Measurements from ENCODE around the gene FOXM1.

FOXM1 gene

DNA sequence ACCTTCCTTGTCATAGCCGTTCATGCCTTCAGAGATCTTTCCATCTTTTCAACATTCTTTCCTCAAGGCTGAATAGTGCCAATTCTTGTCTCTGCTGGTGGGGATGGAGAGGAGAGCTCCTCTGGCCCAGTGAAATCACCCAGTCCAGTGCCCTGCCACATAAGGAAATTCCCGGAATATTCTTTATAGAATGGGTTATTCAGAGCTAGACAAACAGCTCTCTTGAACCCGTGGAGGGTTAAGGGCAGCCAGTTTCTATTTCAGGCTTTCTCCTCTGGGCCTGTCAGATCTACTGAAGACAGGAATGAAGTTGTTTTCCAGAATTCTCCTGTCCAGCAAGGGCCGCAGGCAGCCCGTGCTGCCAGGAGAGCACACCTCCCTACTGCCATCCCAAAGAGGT lies 34.0 kb downstream of the FOXM1 start:
- DNase-seq (ENCODE audit: low read depth, low spot score), result no peak

DNA sequence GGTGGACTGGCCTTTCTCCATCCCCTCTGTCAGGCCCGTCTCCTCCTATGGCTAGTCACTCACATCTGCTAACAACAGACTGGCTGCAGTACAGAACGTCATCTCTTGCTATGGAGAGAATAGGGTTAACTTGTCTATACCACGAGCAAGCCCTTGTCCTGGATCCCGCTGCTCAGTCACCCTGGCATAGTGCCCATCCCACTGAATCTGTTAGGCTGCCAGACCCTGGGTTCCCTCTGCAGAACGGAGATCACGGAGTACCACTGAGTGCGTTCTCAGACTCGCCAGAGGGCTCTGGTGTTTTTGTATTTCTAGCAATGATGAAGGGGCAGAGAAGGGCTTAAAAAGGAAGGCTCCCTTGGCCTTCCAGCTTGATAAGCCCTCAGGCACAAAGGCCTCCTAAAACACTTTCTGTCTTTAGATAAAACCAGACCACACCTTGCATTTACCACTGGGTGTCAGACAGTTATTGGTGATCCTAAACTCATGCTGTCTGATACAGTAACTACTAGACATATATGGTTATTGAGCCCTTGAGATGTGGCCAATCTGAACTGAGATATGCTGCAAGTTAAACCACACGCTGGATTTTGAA lies 35.8 kb downstream of the FOXM1 start:
- no peak for DNase-seq (ENCODE audit: low read depth, low spot score)

DNA sequence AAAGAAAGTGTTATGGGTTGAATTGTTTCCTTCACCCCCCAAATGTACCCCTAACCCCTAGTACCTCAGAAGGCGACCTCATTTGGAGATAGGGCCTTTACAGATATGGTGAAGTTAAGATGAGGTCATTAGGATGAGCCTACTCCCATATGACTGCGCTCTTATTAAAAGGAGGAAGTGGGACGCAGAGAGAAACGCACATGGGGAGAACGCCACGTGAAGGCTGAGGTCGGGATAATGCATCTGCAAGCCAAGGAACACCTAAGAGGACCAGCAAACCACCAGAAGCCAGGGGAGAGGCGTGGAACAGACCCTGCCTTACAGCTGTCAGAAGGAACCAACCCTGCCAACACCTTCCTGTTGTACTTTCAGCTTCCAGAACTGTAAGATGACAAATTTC lies 40.4 kb downstream of the FOXM1 start:
- no peak for DNase-seq (ENCODE audit: low read depth, low spot score)

DNA sequence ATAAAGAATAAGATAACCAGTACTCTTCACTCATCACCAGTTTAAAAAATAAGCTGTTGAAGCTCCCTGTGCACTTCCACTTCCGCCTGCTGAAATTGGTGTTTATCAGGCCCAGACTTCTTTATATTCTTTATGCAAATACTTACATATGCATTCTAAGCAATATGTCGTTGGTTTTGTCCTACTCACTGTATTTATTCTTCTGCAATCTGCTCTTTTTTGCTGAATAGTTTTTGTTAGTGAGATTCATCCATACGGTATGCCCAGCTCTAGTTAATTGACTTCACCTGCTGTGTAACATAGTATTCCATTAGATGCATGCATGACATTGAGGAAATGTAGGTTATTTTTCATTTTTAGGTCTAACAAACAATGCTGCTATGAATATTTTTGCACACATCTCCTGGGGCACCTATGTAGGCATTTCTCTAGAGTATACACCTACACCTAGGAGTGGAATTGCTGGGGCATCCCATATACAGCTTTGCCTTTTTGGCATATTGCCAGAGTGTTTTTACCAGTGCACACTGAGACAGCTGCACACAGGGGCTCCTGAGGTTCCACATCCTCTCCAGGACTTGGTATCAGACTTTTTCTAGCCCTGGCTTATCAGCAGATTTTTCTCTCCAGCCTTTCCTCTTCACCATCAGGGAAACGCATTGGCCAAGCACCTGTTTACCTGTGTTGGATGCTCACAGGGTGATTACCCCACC lies 41.1 kb downstream of the FOXM1 start:
- DNase-seq (ENCODE audit: low read depth, low spot score), result no peak

DNA sequence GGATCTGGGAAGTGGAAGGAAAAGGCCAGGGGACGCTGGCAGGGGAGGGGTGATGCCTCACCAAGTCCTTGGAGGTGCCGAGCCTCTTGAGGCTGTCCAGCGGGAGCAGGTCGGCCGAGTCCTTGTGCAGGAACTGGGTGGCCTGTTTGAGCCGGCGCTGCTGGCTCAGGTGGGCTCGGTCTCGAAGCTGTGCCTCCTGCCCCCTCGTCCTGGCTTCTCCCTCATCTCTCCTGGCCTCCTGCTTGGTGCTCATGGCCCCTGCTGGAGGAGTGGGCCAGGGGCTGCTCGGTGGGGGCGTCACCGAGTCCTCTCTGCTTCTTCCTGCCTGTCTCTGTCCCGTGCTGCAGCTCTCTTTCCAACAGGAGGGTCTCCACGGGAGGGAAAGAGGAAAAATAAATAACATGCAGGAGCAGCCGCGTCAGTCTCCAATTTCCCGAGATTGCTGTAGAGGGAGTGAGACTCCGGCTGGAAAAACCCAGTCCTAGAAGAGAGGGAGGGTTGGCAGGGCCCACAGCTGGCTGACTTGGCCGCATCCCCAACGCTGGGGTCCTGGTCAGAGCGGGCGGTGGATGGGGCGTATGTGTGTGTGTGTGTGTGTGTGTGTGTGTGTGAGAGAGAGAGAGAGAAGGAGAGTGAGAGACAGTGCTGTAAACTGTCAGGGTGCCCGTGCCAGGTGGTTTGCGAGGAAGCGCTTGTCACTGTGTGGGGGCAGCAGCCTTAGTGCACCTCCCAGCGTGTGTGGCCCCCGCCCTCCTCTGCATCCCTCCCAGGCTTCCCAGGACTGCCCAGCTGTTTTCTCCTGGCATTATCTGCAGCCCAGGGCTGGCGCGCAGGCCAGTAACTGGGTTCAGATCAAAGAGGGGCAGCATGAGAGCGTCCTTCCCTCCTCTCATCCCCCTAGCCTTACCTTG lies 42.1 kb downstream of the FOXM1 start, which contains the start of gene NRIP2:
NRIP2 (minus strand) TSS at position 455 of the 911 bp plus-strand sequence; CDS start at position 403, 52 bp downstream.
- no peak for DNase-seq (ENCODE audit: low read depth, low spot score)

DNA sequence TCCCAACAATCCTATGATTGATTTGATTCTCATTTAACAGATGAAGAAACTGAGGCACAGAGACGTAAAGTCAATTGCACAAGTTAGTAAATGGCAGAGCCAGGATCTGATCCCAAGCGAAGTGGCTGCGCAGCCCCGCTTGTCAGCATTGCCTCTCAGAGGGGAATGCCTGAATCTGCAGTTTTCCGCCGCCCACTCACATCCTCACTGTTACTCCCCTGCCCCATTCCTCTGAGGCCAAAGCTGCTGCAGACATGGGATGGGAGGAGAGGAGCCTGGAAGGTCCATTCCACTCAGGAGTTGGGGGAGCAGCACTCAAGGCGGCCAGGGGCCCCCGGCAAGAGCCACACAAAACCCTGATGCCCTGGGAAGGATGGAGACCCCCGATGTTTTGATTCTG lies 43.2 kb downstream of the FOXM1 start:
- no peak for DNase-seq (ENCODE audit: low read depth, low spot score)

DNA sequence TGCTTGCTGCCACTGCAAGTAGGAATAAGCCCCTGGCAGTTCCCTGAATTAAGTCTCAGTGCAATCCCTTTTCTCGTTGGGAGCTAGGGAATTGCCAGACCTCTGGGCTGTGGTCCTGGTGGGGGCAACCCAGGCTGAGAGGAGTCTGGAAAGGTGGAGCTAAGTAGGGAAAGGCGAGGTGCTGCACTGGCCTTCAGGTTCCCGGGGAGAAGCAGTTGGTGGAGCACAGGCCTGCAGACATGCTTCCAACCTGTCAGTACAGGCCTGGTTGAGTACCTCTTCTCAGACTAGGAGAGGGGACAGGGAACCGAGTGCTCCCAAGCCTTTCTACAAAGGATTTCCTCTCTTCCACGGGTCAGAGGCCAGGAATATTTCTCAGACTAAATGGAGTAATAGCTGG lies 43.6 kb downstream of the FOXM1 start:
- no peak for DNase-seq (ENCODE audit: low read depth, low spot score)

DNA sequence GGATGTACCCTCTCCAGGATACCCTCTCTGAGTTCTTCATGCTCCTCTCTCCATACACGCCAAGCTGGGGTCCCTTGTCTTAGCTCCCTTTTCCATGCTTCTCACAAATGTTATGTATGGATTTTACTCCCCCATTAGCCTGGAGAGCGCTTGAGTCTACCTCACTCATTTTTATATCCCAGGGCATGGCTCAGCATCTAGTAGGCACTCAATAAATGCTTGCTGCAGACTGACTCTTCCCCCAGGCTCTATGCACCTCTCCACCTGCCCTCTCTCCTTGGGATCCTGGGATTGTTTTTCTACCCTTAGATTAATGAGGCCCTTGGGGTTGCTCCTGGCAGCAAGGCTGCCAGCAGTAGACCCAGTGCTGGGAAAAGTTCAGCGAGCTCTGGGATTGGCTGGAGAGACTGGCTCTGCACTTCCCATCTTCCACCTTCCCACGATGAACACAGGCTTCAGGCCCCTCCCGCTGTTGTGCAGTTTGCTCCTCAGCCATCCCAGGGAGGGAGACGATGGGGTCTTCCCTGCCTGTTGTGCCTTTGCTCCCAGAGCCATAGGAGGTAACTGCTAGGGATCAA lies 44.3 kb downstream of the FOXM1 start:
- no peak for DNase-seq (ENCODE audit: low read depth, low spot score)

DNA sequence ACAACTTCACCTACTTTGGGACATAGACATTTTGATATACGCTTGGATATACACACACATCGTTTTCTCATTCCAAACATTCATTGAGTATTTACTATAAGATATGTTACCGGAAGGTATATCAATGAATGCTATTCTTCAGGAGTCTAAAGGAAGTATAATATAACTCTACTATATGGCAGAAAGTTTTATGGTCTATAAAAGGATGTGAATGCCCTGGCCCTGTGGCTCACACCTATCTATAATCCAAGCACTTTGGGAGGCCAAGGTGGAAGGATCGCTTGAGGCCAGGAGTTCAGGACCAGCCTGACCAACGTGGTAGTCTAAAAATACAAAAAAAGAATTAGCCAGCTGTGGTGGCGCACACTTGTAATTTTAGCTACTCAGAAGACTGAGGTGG lies 47.7 kb downstream of the FOXM1 start:
- DNase-seq (ENCODE audit: low read depth, low spot score), result no peak

DNA sequence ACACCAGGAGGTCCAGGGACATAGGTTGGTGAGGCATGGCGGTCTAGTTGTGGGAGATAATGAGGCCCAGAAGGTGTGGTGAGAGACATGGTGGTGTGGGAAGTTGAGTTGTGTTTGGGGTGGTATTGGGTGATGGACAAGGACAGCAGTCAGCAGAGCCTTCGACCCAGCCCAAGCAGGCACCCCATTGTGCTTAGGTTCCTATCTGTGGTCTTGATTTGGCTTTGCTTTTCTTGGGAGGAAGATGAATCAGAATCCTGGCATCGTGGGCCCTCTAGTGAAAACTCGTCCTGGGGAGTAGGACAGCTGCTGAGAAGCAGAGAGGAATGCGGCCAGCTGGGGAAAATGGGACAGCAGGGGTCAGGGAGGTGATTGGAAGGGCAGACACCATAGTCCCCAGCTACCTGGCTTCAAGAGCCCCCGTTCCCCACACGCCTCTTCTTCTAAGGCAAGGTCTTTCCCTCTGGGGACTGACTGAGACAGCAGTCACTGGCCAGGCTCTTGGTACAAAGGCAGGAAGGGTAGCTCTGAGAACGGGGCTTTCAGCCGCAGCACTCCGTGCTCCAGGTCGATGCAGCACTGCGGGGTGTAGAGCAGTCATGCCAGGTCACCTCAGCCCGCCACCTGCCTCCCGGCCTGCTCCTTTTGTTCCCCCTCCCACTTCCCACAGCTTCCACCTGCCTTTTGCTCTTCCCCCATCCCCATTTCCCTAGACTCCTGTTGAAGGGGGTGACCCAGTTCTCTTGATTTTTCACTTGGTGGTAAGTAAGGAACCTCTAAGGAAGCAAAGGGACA lies 50.1 kb downstream of the FOXM1 start:
- DNase-seq (ENCODE audit: low read depth, low spot score), result no peak

DNA sequence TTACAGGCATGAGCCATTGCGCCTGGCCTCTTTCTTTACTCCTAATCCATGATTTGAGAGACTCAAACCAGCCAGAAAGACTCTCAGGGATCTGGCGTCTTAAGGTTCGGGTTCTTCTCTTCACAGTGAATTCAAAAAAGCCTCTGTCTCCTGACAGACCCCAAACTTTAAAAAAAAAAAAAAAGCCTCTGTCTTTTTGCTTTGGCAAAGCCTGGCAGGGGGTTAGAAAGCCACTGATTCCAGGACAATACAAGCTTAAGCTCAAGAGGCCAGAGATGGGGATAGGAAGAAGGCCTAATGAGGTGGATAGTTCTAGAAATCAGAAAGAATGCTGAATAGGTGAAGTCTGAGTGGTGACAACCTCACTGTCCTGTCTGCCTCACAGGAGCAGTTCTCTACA lies 50.9 kb downstream of the FOXM1 start:
- no peak for DNase-seq (ENCODE audit: low read depth, low spot score)

DNA sequence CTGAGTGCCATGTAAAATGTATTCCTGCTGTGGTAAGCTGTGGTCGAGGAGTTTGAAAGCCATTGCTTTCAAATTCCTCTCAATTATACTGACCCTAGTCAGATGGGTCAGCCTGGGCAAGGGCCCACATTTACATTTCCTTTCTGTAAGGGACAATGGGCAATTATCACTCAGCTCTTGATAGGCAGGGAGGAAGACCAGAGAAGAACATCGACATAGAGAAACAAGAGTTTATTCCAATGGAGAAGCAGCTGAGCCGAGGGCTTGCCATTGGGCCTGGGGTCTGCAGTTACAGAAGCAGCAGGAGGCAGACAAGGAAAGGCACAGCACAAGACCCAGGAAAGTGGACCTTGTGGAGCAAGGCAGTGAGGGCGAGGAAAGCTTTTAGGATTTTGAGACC lies 51.8 kb downstream of the FOXM1 start:
- DNase-seq (ENCODE audit: low read depth, low spot score), result no peak

DNA sequence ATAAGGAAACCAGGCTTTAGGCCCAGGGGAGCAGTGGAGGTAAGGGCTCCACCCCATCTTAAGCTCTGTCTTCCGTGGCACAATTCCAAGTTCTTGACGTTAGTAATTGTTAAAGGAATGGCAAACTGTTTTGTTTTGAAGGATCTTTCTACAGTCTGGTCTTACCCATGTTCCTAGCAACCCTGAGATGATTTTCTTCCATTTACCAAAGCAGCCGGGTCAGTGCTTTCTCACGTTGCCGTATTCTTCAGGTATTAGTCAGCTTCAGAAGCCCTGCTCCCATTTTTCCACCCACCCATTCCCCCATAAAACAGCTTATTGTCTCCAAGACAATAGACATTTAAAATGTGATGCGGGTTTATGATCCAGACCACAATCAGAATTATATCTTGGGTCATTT lies 52.4 kb downstream of the FOXM1 start:
- DNase-seq (ENCODE audit: low read depth, low spot score), result no peak

DNA sequence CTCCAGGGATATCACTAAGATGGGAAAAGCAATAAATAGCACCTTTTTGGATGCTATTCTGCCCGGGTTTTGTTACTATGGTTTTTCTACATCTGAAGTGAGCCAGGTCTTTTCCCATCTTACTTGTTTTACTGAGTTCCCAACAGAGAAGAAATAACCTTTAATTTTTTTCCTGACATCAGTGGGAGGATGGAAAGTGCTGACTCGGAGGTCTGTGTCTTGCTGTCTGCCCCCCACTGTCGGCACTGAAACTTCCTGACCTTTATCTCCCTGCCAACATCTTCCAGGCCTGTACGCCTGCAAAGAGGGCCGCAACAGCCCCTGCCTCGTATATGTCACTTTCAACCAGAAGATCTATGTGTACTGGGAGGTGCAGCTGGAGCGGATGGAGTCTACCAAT lies 53.5 kb downstream of the FOXM1 start:
- no peak for DNase-seq (ENCODE audit: low read depth, low spot score)

DNA sequence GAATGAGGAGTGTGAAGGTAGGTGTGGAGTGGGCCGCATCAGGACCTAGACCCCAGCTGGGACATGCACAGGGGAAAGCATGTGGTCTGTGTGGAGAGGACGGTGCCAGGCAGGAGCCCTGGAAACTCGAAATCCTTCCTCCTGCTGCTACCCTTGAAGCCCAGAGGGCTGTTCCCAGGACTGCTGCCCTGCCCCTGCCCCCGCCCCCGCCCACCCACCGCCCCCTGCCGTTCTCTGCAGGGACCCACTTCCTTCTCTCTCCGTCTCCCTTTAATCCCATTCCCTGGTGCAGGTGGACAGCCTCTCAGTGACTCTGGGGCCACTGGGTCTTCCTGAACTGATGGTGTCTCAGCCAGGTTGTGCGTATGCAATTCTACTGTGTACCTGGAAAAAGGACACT lies 56.5 kb downstream of the FOXM1 start:
- DNase-seq (ENCODE audit: low read depth, low spot score), result no peak

DNA sequence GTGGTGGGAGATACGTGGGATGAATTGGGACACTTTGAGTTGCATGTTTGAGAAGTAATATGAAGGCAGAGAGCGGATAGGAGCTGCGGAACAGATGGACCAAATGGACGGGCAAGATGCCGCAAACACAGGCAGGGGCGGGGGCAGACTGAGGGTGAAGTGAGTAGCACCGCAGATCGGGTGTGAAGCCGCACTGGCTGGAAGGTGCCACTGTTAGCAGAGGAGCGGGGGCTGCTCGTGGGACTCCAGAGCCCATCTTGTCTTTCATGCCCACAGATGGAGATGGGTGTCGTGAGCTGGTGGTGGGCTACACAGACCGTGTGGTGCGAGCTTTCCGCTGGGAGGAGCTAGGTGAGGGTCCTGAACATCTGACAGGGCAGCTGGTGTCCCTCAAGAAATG lies 57.2 kb downstream of the FOXM1 start:
- no peak for DNase-seq (ENCODE audit: low read depth, low spot score)

DNA sequence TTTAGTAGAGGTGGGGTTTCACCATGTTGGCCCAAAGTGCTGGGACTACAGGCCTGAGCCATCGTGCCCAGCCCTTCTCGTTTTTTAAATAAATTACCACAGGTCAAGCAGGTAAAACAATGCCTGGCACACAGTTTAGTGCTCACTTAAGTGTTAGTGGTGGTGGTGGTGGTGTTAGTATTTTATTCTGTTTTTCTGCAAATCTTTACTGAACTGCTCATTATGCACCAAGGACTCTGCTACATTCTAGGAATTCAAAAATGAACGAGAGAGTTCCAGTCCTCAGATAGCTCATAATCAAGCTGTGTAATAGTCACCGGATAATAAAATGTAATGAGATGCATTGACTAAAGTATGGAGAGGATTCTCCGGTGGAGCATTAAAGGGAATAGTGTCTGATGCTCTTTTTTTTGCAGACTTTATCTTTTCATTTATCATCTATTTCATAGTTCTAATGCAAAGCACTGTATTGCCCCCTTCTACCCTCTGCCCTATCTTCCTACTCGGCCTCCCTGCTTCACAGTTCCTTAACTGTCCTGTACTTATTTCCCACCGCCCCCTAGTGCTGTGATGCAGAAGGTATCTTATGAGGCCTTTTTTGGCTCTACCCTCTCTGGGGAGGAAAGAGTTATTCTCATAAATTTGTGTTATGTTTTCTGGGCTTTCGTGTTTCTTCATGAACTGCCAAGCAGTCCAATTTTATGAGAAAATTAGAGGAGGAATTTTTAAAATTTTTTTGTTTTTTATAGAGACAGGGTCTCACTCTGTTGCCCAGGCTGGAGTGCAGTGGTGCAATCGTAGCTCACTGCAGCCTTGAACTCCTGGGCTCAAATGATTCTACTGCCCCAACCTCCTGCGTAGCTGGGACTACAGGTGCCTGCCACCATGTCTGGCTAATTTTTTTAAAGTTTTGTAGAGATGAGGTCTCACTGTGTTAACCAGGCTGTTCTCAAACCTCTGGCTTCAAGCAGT lies 63.5 kb downstream of the FOXM1 start:
- no peak for DNase-seq (ENCODE audit: low read depth, low spot score)

DNA sequence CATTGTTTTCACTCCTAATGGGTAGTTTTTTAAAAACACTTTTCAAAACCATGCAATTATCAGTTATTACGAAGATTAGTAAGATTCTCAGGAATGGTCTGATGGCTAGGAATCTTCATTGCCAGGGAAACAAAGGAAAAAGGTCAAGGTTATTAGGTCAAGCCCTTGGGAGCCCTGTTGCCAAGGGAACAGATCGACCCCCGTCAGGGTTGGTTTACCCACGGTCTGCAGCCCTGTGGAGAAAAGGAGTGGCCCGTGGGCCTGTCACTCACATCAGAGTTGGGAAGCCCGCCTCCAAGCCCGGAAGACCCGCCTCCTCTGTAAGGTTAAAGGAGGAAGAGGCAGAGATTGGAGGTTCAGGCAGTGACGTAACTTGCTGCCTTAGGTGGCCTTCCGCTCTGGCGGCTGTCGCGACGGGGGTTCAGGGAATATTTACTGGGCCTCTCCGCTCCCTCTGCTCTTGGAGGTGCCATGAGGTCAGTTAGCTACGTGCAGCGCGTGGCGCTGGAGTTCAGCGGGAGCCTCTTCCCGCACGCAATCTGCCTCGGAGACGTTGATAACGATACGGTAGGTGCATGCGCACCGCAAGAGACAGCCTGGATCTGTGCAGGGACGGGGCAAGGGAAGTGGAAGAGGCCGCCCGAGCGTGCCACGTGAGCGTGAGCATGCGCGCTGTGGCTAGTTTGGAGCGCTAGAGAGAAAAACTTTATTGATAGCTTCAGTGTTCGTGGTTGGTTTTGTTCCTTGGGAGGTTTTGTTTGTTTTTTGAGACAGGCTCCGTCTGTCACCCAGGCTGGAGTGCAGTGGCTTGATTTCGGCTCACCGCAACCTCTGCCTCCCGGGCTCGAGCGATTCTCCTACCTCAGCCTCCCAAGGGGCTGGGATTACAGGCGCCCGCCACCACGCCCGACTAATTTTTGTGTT lies 64.4 kb downstream of the FOXM1 start, which contains the start of gene ITFG2:
ITFG2 (plus strand) TSS at position 379 of the 924 bp plus-strand sequence; CDS start at position 472, 93 bp downstream.
- peak; percentile 94 for DNase-seq (ENCODE audit: low read depth, low spot score)

DNA sequence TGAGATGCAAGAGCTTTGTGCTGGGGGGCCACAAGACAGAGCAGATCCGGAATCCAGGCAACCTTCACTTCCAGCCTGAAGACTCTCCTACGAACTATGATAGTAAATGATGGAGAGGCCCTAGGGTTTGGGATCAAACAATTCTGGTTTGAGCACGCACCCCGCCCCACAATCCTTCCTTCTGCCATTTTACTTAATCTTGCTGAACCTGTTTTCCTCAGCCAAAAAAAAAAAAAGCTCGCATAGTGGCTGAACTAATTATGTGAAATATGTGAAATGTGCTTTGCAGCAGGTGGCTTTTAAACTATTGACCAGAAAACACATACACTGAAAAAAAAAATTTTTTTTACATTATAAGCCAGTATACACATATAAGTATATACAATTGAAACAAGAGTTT lies 65.2 kb downstream of the FOXM1 start:
- no peak for DNase-seq (ENCODE audit: low read depth, low spot score)

Measured in smooth muscle cell of the brain vasculature (primary cell).